SK-N-SH (cell line): ENCODE results near the gene ZC3H12C. TPM values are rescaled to one million over a fixed set of nuclear protein-coding genes. Genes with fewer than 3 reads are reported as not detected.

ENCODE experiments used
- CTCF ChIA-PET: fragments of 300-600, 350-600 bp; formaldehyde crosslinking; extraction: SDS; loops from one replicate; lab custom pipeline; 2021; lab: Yijun Ruan, JAX
- POLR2A ChIA-PET: fragments of 350-600 bp; sonication (Branson Sonifier 250); formaldehyde crosslinking; extraction: SDS; loops from one replicate; lab custom pipeline; 2020; ENCODE audit warnings: antibody characterized with exemption, inconsistent platforms; lab: Yijun Ruan, JAX
- DNase-seq: peaks from one replicate; pipeline ENCODE4 v3.0.0; 2012
- H2AFZ ChIP-seq: fragments of 200-600 bp; sonication (generic); 2 replicates; pipeline ENCODE4 v1.8.1; 2016; ENCODE audit warnings: antibody characterized with exemption, mild to moderate bottlenecking, low read depth
- H3F3A ChIP-seq: fragments of 200-600 bp; sonication (generic); replicated peaks from 2 replicates; pipeline ENCODE3; 2016; ENCODE audit warnings: antibody characterized with exemption, mild to moderate bottlenecking; ENCODE audit not compliant: insufficient read depth
- H3K27ac ChIP-seq, 2 experiments: fragments of 200-500 bp in 1 of 2; fragments of 200-600 bp in 1 of 2; sonication (Bioruptor generic) in 1 of 2; sonication (generic), shearing (Covaris generic) in 1 of 2; 2 replicates each; pipeline versions ENCODE4 v1.5.1 to v1.6.1; 2014 to 2016; ENCODE audit warnings: low read depth in 2 of 2, inconsistent platforms in 1 of 2, low read length in 1 of 2, mild to moderate bottlenecking in 1 of 2, mixed read lengths in 1 of 2
- H3K27me3 ChIP-seq: fragments of 200-600 bp; sonication (generic), shearing (Covaris generic); 2 replicates; pipeline ENCODE4 v1.6.1; 2016; ENCODE audit warnings: mixed run types; ENCODE audit not compliant: insufficient read depth
- H3K36me3 ChIP-seq, 2 experiments: fragments of 200-500 bp in 1 of 2; fragments of 200-600 bp in 1 of 2; sonication (Bioruptor generic) in 1 of 2; sonication (generic) in 1 of 2; replicated peaks in 1 of 2; 2 replicates each; pipeline versions ENCODE3 to v1.5.1; 2014 to 2016; ENCODE audit warnings: low read length in 1 of 2, mild to moderate bottlenecking in 1 of 2; ENCODE audit not compliant: insufficient read depth in 2 of 2, control insufficient read depth in 1 of 2
- H3K4me1 ChIP-seq, 2 experiments: fragments of 200-500 bp in 1 of 2; fragments of 200-600 bp in 1 of 2; sonication (Bioruptor generic) in 1 of 2; sonication (generic), shearing (Covaris generic) in 1 of 2; 2 replicates each; pipeline versions ENCODE4 v1.5.1 to v1.6.1; 2014 to 2016; ENCODE audit warnings: low read depth in 1 of 2, low read length in 1 of 2, mixed run types in 1 of 2; ENCODE audit not compliant: insufficient read depth in 2 of 2, control insufficient read depth in 1 of 2
- H3K4me2 ChIP-seq: fragments of 200-600 bp; sonication (generic), shearing (Covaris generic); 2 replicates; pipeline ENCODE4 v1.6.1; 2017; ENCODE audit warnings: mixed run types
- H3K4me3 ChIP-seq, 2 experiments: fragments of 200-500 bp in 1 of 2; fragments of 200-600 bp in 1 of 2; sonication (Bioruptor generic) in 1 of 2; sonication (generic), shearing (Covaris generic) in 1 of 2; 2 replicates each; pipeline versions ENCODE4 v1.5.1 to v1.8.1; 2014 to 2016; ENCODE audit warnings: low read depth in 2 of 2, inconsistent platforms in 1 of 2, low read length in 1 of 2, mild to moderate bottlenecking in 1 of 2, mixed read lengths in 1 of 2, moderate library complexity in 1 of 2
- H3K79me2 ChIP-seq: fragments of 200-600 bp; sonication (generic); 2 replicates; pipeline ENCODE4 v1.8.1; 2017; ENCODE audit warnings: mild to moderate bottlenecking; ENCODE audit not compliant: insufficient read depth
- H3K9ac ChIP-seq: fragments of 200-600 bp; sonication (generic); 2 replicates; pipeline ENCODE4 v1.6.1; 2017; ENCODE audit warnings: mixed run types
- H3K9me2 ChIP-seq: fragments of 200-600 bp; sonication (generic); 2 replicates; pipeline ENCODE4 v1.6.1; 2017; ENCODE audit warnings: mixed run types
- H3K9me3 ChIP-seq: fragments of 200-600 bp; sonication (generic); 2 replicates; pipeline ENCODE4 v1.6.1; 2017; ENCODE audit warnings: mixed run types, mild to moderate bottlenecking, moderate library complexity
- H4K20me1 ChIP-seq: fragments of 200-600 bp; sonication (generic); 2 replicates; pipeline ENCODE4 v1.6.1; 2017; ENCODE audit warnings: mild to moderate bottlenecking, mixed run types; ENCODE audit not compliant: insufficient read depth
- CTCF ChIP-seq: fragments of 200-600 bp; sonication (generic); IDR thresholded peaks from 2 replicates; pipeline ENCODE4 v1.6.1; 2017; ENCODE audit warnings: antibody characterized with exemption, mild to moderate bottlenecking, moderate library complexity
- EP300 ChIP-seq, 2 experiments: IDR thresholded peaks; 2 replicates each; pipeline versions ENCODE4 v1.4.0 to v1.6.1; 2012; ENCODE audit warnings: borderline replicate concordance in 1 of 2, low read depth in 1 of 2, low read length in 1 of 2
- FOXJ3 ChIP-seq: sonication (generic); formaldehyde crosslinking; IDR thresholded peaks from 2 replicates; pipeline ENCODE4 v1.5.1; 2020; ENCODE audit warnings: mild to moderate bottlenecking, missing genetic modification reagents
- GATA2 ChIP-seq: sonication (generic); formaldehyde crosslinking; IDR thresholded peaks from 2 replicates; pipeline ENCODE4 v1.5.0; 2020; ENCODE audit warnings: mild to moderate bottlenecking, missing genetic modification reagents
- NFIC ChIP-seq: IDR thresholded peaks from 2 replicates; pipeline ENCODE4 v1.4.0; 2012; ENCODE audit warnings: borderline replicate concordance
- RAD21 ChIP-seq: IDR thresholded peaks from 2 replicates; pipeline ENCODE4 v1.6.1; 2012; ENCODE audit warnings: mild to moderate bottlenecking, low read length
- RXRA ChIP-seq: IDR thresholded peaks from 2 replicates; pipeline ENCODE4 v1.4.0; 2012; ENCODE audit warnings: low read depth, mild to moderate bottlenecking, borderline replicate concordance
- SMC3 ChIP-seq: IDR thresholded peaks from 2 replicates; pipeline ENCODE4 v1.6.1; 2012; ENCODE audit warnings: low read depth, low read length, improper control_type of control experiment
- TAF1 ChIP-seq: IDR thresholded peaks from 2 replicates; pipeline ENCODE4 v1.6.1; 2012; ENCODE audit warnings: low read depth, mild to moderate bottlenecking, low read length, moderate library complexity, borderline replicate concordance
- TEAD4 ChIP-seq: IDR thresholded peaks from 2 replicates; pipeline ENCODE4 v1.4.0; 2012; ENCODE audit warnings: mild to moderate bottlenecking, borderline replicate concordance; ENCODE audit not compliant: insufficient read depth
- WGBS: methylation state at CpG from one replicate; pipeline ENCODE4 v1.1.6; 2017; ENCODE audit warnings: low lambda C conversion rate; 5-methylcytosine and 5-hydroxymethylcytosine counted together
- polyA plus RNA-seq, 3 experiments: library from polyadenylated mRNA; depleted of rRNA; stranded (reverse); fragments of >200 nt; gene quantifications; 2 replicates each; pipeline ENCODE4 v1.2.3, GENCODE V29; 2012
- TF ChIP-seq, protein P1 (sequence below): IDR thresholded peaks from 2 replicates; pipeline ENCODE4 v1.4.0; 2012; ENCODE audit warnings: low read depth, borderline replicate concordance
- TF ChIP-seq, protein P2 (sequence below): fragments of 150-350 bp; IDR thresholded peaks from 2 replicates; pipeline ENCODE4 v1.6.1; 2017; ENCODE audit warnings: antibody characterized with exemption, low read length, low read depth, borderline replicate concordance

ZC3H12C gene
- polyA plus RNA-seq, 1 of the 3 experiments (the other 2 are of a cell fraction), result 2.8 TPM

GRCh38 chr11:110161061-110161460, 67.9 kb downstream of the ZC3H12C start:
- POLR2A ChIA-PET, result interaction anchor here (1.4 kb wide), 1 partner anchor 33 kb away, joined by 4 read pairs; no protein-coding TSS in a partner anchor
- DNase-seq, result no peak
- Histone ChIP-seq H3K9ac (no peak overlapping the region), H4K20me1 (no peaks in the 10 kb centered on the region), H3K9me2 (no peaks in the 10 kb centered on the region), H3K27ac (no peak overlapping the region), H3K4me1 (no peaks in the 10 kb centered on the region), H3K27me3 (no peaks in the 10 kb centered on the region), H3K36me3 (peaks cover 24 to 40% of the 10 kb centered on the region in 2 experiments)
- WGBS, result over 99% methylated on average over 9 of the region's 9 CpGs
- TF ChIP-seq EP300 (IDR thresholded peaks at IDR 0.05; ENCODE audit: borderline replicate concordance in 1 of 2, low read depth in 1 of 2, low read length in 1 of 2) (no peak), TAF1 (no peak), RXRA (no peak), RAD21 (no peak)
- TF ChIP-seq, all 33 proteins: peak for 0
- no peak overlapping the region for H2AFZ ChIP-seq
- peaks cover 3% of the 10 kb centered on the region for H3F3A ChIP-seq
- no peaks in the 10 kb centered on the region for H3K79me2 ChIP-seq
- H3K4me3 ChIP-seq, result no peak overlapping the region
- H3K4me2 ChIP-seq, result no peak overlapping the region
- H3K9me3 ChIP-seq, result no peaks in the 10 kb centered on the region
- CTCF ChIA-PET, result no interaction called here

DNA sequence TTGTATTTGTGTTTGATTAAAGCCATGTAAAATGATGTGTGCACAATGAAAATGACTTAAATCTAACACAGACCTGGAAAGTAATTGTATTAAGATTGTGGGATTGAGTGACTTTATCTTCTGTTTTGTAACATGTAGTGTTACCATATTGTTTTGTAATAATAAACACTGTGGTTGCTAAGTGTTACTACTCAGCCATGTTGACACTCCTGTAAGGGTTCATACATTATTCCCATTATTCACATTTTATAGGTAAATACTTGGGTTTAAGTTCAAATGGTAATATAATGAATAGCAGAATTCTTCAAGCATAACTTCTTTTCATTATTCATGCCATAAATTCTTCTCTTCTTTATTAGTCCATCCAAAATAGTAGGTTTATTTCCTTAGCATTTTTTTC, 69.0 kb downstream of the ZC3H12C start:
- peaks cover 24 to 35% of the 10 kb centered on the region in 2 experiments for H3K36me3 ChIP-seq
- H3F3A ChIP-seq, result peaks cover 3% of the 10 kb centered on the region
- TF ChIP-seq SMC3 (no peak), FOXJ3 (no peak), GATA2 (no peak)
- ChIA-PET POLR2A (interaction anchor here (1.4 kb wide), 1 partner anchor 34 kb away, joined by 4 read pairs; no protein-coding TSS in a partner anchor), CTCF (no interaction called here)
- H4K20me1 ChIP-seq, result no peaks in the 10 kb centered on the region
- H3K9ac ChIP-seq, result no peak overlapping the region
- no peak overlapping the region for H3K27ac ChIP-seq
- H3K4me3 ChIP-seq, result no peak overlapping the region
- DNase-seq, result no peak
- H3K27me3 ChIP-seq, result no peaks in the 10 kb centered on the region
- H3K9me3 ChIP-seq, result no peaks in the 10 kb centered on the region
- no peaks in the 10 kb centered on the region for H3K9me2 ChIP-seq
- no peaks in the 10 kb centered on the region for H3K79me2 ChIP-seq
- H3K4me2 ChIP-seq, result no peak overlapping the region
- H2AFZ ChIP-seq, result no peak overlapping the region
- no peaks in the 10 kb centered on the region for H3K4me1 ChIP-seq

DNA sequence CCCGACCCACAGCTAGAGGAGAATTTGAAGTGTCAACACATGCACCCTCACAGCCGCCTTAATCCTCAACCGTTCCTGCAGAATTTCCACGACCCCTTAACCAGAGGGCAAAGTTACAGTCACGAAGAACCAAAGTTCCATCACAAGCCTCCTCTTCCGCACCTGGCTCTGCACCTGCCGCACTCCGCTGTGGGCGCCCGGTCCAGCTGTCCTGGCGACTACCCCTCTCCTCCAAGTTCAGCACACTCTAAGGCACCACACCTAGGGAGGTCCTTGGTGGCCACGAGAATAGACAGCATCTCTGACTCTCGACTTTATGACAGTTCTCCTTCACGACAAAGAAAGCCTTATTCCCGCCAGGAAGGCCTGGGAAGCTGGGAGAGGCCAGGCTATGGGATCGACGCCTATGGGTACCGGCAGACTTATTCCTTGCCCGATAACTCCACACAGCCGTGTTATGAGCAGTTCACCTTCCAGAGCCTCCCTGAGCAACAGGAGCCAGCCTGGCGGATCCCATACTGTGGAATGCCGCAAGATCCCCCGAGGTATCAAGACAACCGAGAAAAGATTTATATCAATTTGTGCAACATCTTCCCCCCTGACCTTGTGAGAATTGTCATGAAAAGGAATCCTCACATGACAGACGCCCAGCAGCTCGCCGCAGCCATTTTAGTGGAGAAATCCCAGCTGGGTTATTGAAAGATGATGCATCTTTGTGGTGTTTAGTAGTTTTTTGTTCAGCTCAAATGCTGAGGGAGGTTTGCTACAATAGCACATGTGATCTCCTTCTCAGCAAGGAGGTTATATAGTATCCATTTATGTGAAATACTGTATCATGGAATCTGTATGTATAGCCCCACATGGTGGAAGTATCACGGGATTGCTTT, 72.1 kb downstream of the ZC3H12C start:
- CTCF ChIA-PET, result interaction anchor here (1.1 to 1.6 kb wide), 4 partner anchors 10 to 35 kb away, joined by 3 to 5 read pairs (median 4); no protein-coding TSS in a partner anchor
- Histone ChIP-seq H3K9me3 (no peaks in the 10 kb centered on the region), H3K79me2 (no peaks in the 10 kb centered on the region), H3K4me1 (no peaks in the 10 kb centered on the region), H3F3A (peaks cover 3% of the 10 kb centered on the region), H3K9ac (no peak overlapping the region), H3K27ac (no peak overlapping the region), H2AFZ (no peak overlapping the region), H3K36me3 (peaks cover 14 to 31% of the 10 kb centered on the region in 2 experiments), H3K27me3 (no peaks in the 10 kb centered on the region), H3K4me2 (no peak overlapping the region), H3K4me3 (no peak overlapping the region), H3K9me2 (no peaks in the 10 kb centered on the region), H4K20me1 (no peaks in the 10 kb centered on the region)
- POLR2A ChIA-PET, result no interaction called here
- WGBS, result 93% methylated on average over 26 of the region's 28 CpGs
- no peak for DNase-seq
- no peak for TF ChIP-seq TAF1
- TF ChIP-seq EP300 (IDR thresholded peaks at IDR 0.05; ENCODE audit: borderline replicate concordance in 1 of 2, low read depth in 1 of 2, low read length in 1 of 2), result no peak
- no peak for TF ChIP-seq TEAD4
- TF ChIP-seq, protein P1, sequence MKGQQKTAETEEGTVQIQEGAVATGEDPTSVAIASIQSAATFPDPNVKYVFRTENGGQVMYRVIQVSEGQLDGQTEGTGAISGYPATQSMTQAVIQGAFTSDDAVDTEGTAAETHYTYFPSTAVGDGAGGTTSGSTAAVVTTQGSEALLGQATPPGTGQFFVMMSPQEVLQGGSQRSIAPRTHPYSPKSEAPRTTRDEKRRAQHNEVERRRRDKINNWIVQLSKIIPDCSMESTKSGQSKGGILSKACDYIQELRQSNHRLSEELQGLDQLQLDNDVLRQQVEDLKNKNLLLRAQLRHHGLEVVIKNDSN, result no peak
- TF ChIP-seq NFIC, result no peak
- TF ChIP-seq, protein P2, sequence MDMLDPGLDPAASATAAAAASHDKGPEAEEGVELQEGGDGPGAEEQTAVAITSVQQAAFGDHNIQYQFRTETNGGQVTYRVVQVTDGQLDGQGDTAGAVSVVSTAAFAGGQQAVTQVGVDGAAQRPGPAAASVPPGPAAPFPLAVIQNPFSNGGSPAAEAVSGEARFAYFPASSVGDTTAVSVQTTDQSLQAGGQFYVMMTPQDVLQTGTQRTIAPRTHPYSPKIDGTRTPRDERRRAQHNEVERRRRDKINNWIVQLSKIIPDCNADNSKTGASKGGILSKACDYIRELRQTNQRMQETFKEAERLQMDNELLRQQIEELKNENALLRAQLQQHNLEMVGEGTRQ, result no peak
- TF ChIP-seq CTCF, result no peak
- TF ChIP-seq SMC3, result no peak
